DMS 273 (cell line): ENCODE results near the gene DDX24.

Source experiments
- DNase-seq: peaks from one replicate; lab custom pipeline; 2025; ENCODE audit not compliant: unreplicated experiment; lab: John Stamatoyannopoulos, UW

The DDX24 gene

GRCh38 chr14:94080621-94081385, at the start of gene DDX24, which contains the start of gene IFI27L1:
DDX24 (minus strand) TSS chr14:94081202; CDS start chr14:94079742, 1,460 bp downstream.
IFI27L1 (plus strand) TSS chr14:94081310; CDS start chr14:94096938, 15,628 bp downstream.
- peak; percentile 98 for DNase-seq

GRCh38 chr14:94129758-94130414, 48.9 kb upstream of the DDX24 start:
- peak; percentile 81 for DNase-seq

GRCh38 chr14:94129111-94129757, 48.2 kb upstream of the DDX24 start, which contains the start of gene IFI27L2:
IFI27L2 (minus strand) TSS chr14:94129604; CDS start chr14:94129564, 40 bp downstream.
- peak; percentile 94 for DNase-seq

GRCh38 chr14:94128216-94128839, 47.3 kb upstream of the DDX24 start:
- no peak for DNase-seq

GRCh38 chr14:94127330-94127729, 46.3 kb upstream of the DDX24 start:
- no peak for DNase-seq

- no peak for DNase-seq
Observed at GRCh38 chr14:94126800-94127199, 45.8 kb upstream of the DDX24 start.

GRCh38 chr14:94126419-94126677, 45.3 kb upstream of the DDX24 start:
- DNase-seq: no peak

- DNase-seq: no peak
Observed at GRCh38 chr14:94125659-94126418, 44.8 kb upstream of the DDX24 start.

GRCh38 chr14:94124582-94125377, 43.8 kb upstream of the DDX24 start:
- no peak for DNase-seq

GRCh38 chr14:94123868-94124267, 42.9 kb upstream of the DDX24 start:
- DNase-seq: no peak

- no peak for DNase-seq
Observed at GRCh38 chr14:94123296-94123695, 42.3 kb upstream of the DDX24 start.

GRCh38 chr14:94122438-94122837, 41.4 kb upstream of the DDX24 start:
- DNase-seq: no peak

- DNase-seq: no peak
Observed at GRCh38 chr14:94121485-94121884, 40.5 kb upstream of the DDX24 start.

- DNase-seq: no peak
Observed at GRCh38 chr14:94120667-94121340, 39.8 kb upstream of the DDX24 start.

- DNase-seq: no peak
Observed at GRCh38 chr14:94119071-94119470, 38.1 kb upstream of the DDX24 start.

- DNase-seq: no peak
Observed at GRCh38 chr14:94117856-94118255, 36.9 kb upstream of the DDX24 start.

- no peak for DNase-seq
Observed at GRCh38 chr14:94116701-94117100, 35.7 kb upstream of the DDX24 start.

GRCh38 chr14:94115631-94116030, 34.6 kb upstream of the DDX24 start:
- DNase-seq: no peak

GRCh38 chr14:94115058-94115591, 34.1 kb upstream of the DDX24 start:
- peak; percentile 73 for DNase-seq
